Ishikawa (cell line): ENCODE results near the gene RAB31.

Source experiments
- RAD21 ChIP-seq: IDR thresholded peaks from 2 replicates; pipeline ENCODE4 v1.6.1; 2012; ENCODE audit warnings: low read depth
- TAF1 ChIP-seq: IDR thresholded peaks from 2 replicates; pipeline ENCODE4 v1.6.1; 2012; ENCODE audit warnings: low read depth, mild to moderate bottlenecking
- TCF12 ChIP-seq: IDR thresholded peaks from 2 replicates; pipeline ENCODE4 v1.6.1; 2012; ENCODE audit warnings: low read depth

- TF ChIP-seq TAF1, result no peak
- no peak for TF ChIP-seq TCF12
- TF ChIP-seq RAD21, result no peak
Observed at GRCh38 chr18:9820127-9820526, 112.0 kb downstream of the RAB31 start.
